HFFc6 (cell line): ENCODE data around the gene AGPAT2. TPM values are rescaled to one million over a fixed set of nuclear protein-coding genes. Genes with fewer than 3 reads are reported as not detected.

Experiments used
- DNase-seq: peaks from one replicate; pipeline ENCODE4 v3.0.0-alpha.2; 2018
- H3K27ac Mint-ChIP-seq: 2 replicates; pipeline ENCODE4 v1.8.0; 2020; ENCODE audit warnings: mild to moderate bottlenecking, mixed read lengths
- H3K27me3 Mint-ChIP-seq: 2 replicates; pipeline ENCODE4 v1.8.0; 2021; ENCODE audit warnings: mild to moderate bottlenecking, moderate library complexity, mixed read lengths; ENCODE audit not compliant: insufficient read depth
- H3K36me3 Mint-ChIP-seq: 2 replicates; pipeline ENCODE4 v1.8.0; 2021; ENCODE audit warnings: low read depth, mixed read lengths
- H3K4me1 Mint-ChIP-seq: 2 replicates; pipeline ENCODE4 v1.8.0; 2020; ENCODE audit warnings: low read depth, mixed read lengths
- H3K4me3 Mint-ChIP-seq: 2 replicates; pipeline ENCODE4 v1.8.0; 2020; ENCODE audit warnings: mild to moderate bottlenecking, moderate library complexity, mixed read lengths
- H3K9me3 Mint-ChIP-seq: 2 replicates; pipeline ENCODE4 v1.8.0; 2020; ENCODE audit warnings: mild to moderate bottlenecking, mixed read lengths
- total RNA-seq, 6 experiments: library from RNA; stranded (reverse); fragmentation: NEBNext Ultra II Directional; extraction: Animal tissue kit (Norgen Biotek cat#: 25700); gene quantifications; 2 replicates in 1 of 6; 3 replicates in 5 of 6; pipeline ENCODE4 v1.2.3, GENCODE V29; 2021
- TF ChIP-seq, protein P1 (sequence below): fragments of 200-600 bp; sonication (generic); IDR thresholded peaks from 2 replicates; pipeline ENCODE4 v1.5.0; 2021; ENCODE audit warnings: antibody characterized with exemption, mild to moderate bottlenecking

AGPAT2 gene
- total RNA-seq, 6 experiments from 2014 or later: 48.7 to 58.4 (median 54.8) TPM

DNA sequence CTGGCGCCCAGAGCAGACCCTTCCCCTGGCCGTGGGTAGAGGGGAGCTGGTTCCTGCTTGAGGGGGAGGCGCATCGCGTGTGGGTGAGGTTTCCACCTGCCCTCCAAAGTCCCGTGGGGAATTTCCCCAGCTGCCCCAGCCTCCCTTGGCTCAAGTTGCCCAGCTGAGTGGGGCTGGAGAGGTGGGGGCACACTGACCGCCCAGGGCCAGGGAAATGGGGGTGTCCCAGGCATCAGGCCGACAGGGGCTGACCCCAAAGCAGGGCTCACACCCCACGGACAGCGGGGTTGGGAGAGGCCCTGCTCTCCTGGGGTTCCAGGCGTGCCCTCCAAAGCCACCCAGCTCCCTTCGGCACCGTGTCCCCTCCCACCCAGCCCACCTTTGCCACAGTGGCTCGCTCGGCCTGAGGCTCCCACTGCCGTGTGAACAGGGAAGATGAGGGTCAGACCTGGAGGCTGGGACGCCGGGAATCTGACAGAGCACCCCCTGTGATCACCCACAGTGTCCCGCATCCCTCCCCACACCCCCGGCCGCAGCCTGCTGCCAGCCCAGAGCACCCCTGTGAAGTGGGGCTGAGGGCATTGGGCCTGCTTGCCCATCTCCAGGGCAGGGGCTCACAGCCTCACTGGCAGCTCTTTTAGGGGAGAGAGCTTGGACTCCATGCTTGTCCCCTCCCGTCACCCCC, 25.5 kb downstream of the AGPAT2 start:
- Mint-ChIP-seq H3K4me3 (no peak overlapping the region), H3K36me3 (no peaks in the 10 kb centered on the region), H3K27me3 (peaks cover 9% of the 10 kb centered on the region), H3K9me3 (no peaks in the 10 kb centered on the region), H3K27ac (no peak overlapping the region), H3K4me1 (no peaks in the 10 kb centered on the region)
- TF ChIP-seq, protein P1, sequence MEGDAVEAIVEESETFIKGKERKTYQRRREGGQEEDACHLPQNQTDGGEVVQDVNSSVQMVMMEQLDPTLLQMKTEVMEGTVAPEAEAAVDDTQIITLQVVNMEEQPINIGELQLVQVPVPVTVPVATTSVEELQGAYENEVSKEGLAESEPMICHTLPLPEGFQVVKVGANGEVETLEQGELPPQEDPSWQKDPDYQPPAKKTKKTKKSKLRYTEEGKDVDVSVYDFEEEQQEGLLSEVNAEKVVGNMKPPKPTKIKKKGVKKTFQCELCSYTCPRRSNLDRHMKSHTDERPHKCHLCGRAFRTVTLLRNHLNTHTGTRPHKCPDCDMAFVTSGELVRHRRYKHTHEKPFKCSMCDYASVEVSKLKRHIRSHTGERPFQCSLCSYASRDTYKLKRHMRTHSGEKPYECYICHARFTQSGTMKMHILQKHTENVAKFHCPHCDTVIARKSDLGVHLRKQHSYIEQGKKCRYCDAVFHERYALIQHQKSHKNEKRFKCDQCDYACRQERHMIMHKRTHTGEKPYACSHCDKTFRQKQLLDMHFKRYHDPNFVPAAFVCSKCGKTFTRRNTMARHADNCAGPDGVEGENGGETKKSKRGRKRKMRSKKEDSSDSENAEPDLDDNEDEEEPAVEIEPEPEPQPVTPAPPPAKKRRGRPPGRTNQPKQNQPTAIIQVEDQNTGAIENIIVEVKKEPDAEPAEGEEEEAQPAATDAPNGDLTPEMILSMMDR: no peak
- no peak for DNase-seq

DNA sequence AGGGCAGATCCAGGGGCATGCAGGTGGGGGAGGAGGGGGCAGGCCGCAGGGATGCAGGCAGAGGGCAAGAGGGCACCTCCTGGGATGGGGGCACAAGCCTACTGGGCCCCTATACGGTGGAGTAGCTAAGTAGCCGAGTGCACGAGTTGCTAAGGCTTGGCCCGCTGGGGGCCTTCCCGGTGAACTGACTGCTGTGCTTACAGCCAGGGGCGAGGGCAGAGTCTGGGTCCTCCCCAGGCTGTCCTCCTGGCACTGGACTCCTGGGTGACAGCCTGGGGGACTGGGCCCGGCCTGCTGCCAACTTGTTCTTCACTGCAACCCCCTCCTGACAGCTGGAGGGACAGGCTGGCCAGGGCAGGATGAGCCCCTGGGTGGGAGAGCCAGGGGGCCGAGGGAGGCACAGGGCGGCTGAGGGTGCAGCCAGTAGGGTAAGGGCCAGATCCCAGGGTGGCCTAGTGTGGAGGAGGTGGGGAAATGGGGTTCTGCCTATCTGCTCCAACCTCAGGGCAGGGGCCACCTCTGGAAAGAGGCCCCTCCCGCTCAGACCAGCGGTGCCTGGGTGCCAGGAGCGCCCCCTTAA, 26.2 kb downstream of the AGPAT2 start:
- Mint-ChIP-seq H3K27ac (no peak overlapping the region), H3K27me3 (peaks cover 7% of the 10 kb centered on the region), H3K9me3 (no peaks in the 10 kb centered on the region), H3K36me3 (no peaks in the 10 kb centered on the region), H3K4me3 (no peak overlapping the region), H3K4me1 (no peaks in the 10 kb centered on the region)
- TF ChIP-seq, protein P1: no peak
- no peak for DNase-seq

DNA sequence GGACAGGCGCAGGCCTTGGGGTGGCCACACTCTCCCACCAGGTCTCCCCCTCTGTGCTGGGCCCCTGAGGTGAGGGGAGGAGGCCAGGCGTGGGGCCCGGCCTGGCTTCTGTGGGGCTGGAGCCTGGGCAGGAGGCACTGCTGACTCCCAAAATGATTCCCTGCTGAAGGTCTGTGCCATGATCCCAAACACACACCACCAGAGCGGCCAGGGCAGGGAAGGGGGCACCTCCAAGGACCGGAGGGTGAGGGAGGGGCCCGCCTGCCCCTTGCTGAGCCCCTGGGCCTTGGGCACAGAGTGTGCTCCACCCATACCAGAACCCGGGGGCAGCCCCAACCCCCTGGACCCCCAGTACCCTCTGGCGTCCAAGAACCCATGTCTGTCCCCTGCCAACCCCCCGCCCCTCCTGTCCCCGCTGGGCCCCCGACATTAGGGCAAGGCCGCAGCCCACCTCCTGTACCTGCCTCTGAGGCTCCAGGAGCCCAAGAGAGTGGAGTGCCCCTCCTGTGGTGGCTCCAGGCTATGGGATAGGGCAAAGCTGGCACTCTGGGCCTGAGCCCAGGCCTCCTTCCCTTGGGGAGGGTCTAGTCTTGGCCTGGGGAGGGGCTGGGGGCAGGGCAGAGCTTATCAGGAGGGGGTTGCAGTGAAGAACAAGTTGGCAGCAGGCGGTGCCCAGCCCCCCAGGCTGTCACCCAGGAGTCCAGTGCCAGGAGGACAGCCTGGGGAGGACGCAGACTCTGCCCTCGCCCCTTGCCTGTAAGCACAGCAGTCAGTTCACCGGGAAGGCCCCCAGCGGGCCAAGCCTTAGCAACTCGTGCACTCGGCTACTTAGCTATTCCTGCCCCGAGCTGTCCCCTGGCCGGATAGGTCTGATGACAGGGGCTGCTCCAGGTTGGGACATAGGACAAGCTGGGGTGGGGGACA, 27.1 kb downstream of the AGPAT2 start:
- DNase-seq: no peak
- H3K27ac Mint-ChIP-seq: no peak overlapping the region
- TF ChIP-seq, protein P1: no peak
- H3K36me3 Mint-ChIP-seq: no peaks in the 10 kb centered on the region
- H3K4me3 Mint-ChIP-seq: no peak overlapping the region
- peaks cover 7% of the 10 kb centered on the region for H3K27me3 Mint-ChIP-seq
- H3K9me3 Mint-ChIP-seq: no peaks in the 10 kb centered on the region
- H3K4me1 Mint-ChIP-seq: no peaks in the 10 kb centered on the region

DNA sequence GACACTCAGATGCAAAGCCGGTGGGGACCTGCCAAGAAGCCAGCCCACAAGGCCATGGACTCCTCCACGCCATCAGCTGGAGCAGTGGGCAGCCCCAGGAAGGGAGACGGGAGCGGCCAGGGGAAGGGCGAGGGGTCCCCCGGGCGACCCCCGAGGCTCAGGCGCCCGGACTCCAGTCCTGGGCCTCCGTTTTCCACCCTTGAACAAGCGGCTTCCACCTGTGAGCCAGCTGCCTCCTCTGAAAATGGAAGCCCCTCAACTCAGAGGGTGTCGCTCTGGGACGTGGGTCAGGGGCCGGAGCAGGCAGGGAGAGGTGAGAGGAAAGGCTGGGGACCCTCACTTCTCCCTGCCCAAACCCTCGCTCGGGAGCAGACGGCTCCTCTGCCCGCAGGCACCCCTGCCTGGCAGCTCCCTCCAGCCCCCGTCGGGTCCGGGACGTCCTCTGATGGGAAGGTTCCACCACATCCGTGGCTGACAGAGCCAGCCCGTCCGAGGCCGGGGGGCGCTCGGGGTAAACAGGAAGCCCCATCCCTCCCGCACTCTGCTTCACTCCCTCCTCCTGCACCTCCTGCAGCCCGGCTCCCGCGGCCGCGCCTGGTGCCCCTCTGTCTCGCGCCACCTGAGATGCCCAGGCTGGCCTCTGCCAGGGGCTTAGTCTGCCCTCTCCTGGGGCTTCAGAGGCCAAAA, 28.3 kb downstream of the AGPAT2 start:
- DNase-seq: no peak
- TF ChIP-seq, protein P1: no peak
- Mint-ChIP-seq H3K4me1 (no peaks in the 10 kb centered on the region), H3K27me3 (peaks cover 7% of the 10 kb centered on the region), H3K36me3 (no peaks in the 10 kb centered on the region), H3K27ac (no peak overlapping the region), H3K4me3 (no peak overlapping the region), H3K9me3 (no peaks in the 10 kb centered on the region)
